Thymus (tissue), 11 donors: ENCODE results near the gene RAB31. TPM values are rescaled to one million over a fixed set of nuclear protein-coding genes. Genes with fewer than 3 reads are reported as not detected.

Experiments
- DNase-seq, 9 donors: peaks; one replicate each; pipeline ENCODE4 v3.0.0-alpha.2; 2013; ENCODE audit warnings: low spot score in 9 of 9, low read depth in 6 of 9, missing footprints in 1 of 9
- H3K27ac ChIP-seq, 2 donors: one replicate each; pipeline ENCODE4 v1.5.1; 2013; ENCODE audit warnings: control low read depth in 1 of 2, low read depth in 1 of 2, low read length in 1 of 2, mild to moderate bottlenecking in 1 of 2, moderate library complexity in 1 of 2
- H3K27me3 ChIP-seq, 2 donors: one replicate each; pipeline ENCODE4 v1.5.1; 2013; ENCODE audit warnings: low read length in 1 of 2; ENCODE audit not compliant: control insufficient read depth in 2 of 2, insufficient read depth in 1 of 2
- H3K36me3 ChIP-seq, 2 donors: one replicate each; pipeline ENCODE4 v1.5.1; 2013; ENCODE audit warnings: low read length in 1 of 2, mild to moderate bottlenecking in 1 of 2, moderate library complexity in 1 of 2; ENCODE audit not compliant: control insufficient read depth in 2 of 2, insufficient read depth in 2 of 2
- H3K4me1 ChIP-seq, 2 donors: one replicate each; pipeline ENCODE4 v1.5.1; 2013; ENCODE audit warnings: low read length in 2 of 2; ENCODE audit not compliant: control insufficient read depth in 2 of 2, insufficient read depth in 2 of 2
- H3K4me3 ChIP-seq, 2 donors: one replicate each; pipeline ENCODE4 v1.5.1; 2013; ENCODE audit warnings: low read length in 2 of 2, control low read depth in 1 of 2, mild to moderate bottlenecking in 1 of 2
- H3K9me3 ChIP-seq, 2 donors: one replicate each; pipeline ENCODE4 v1.5.1; 2013; ENCODE audit warnings: low read length in 1 of 2, mild to moderate bottlenecking in 1 of 2; ENCODE audit not compliant: control insufficient read depth in 2 of 2, insufficient read depth in 1 of 2
- WGBS: extraction: QIAGEN DNeasy Blood & Tissue Kit; methylation state at CpG from one replicate; pipeline ENCODE4 v1.1.7; 2013; 5-methylcytosine and 5-hydroxymethylcytosine counted together
- polyA plus RNA-seq: library from polyadenylated mRNA; stranded (reverse); fragments of 200-250 nt; gene quantifications from one replicate; pipeline ENCODE4 v1.2.3, GENCODE V29; 2013
- total RNA-seq: library from RNA; stranded (reverse); fragments of 120-200 nt; gene quantifications from one replicate; pipeline ENCODE4 v1.2.4, GENCODE V29; 2013
- donor health status: healthy.

Gene RAB31
- total and polyA plus RNA-seq, 2 donors = 10.1 to 17.8 TPM

- Histone ChIP-seq H3K9me3 (no peaks in the 10 kb centered on the region), H3K4me1 (no peaks in the 10 kb centered on the region), H3K27ac (no peak overlapping the region), H3K36me3 (no peaks in the 10 kb centered on the region), H3K27me3 (no peaks in the 10 kb centered on the region), H3K4me3 (no peak overlapping the region)
- 97% methylated on average over 6 of the region's 6 CpGs for WGBS
- no peak for DNase-seq
Observed at GRCh38 chr18:9809697-9810096, 101.6 kb downstream of the RAB31 start.

- Histone ChIP-seq H3K4me1 (no peaks in the 10 kb centered on the region), H3K27me3 (no peaks in the 10 kb centered on the region), H3K4me3 (no peak overlapping the region), H3K27ac (no peak overlapping the region), H3K9me3 (no peaks in the 10 kb centered on the region), H3K36me3 (no peaks in the 10 kb centered on the region)
- no peak for DNase-seq
- 98% methylated on average over 4 of the region's 4 CpGs for WGBS
Observed at GRCh38 chr18:9810299-9810698, 102.2 kb downstream of the RAB31 start.

GRCh38 chr18:9810994-9811705 lies 103.0 kb downstream of the RAB31 start:
- no peak for DNase-seq
- Histone ChIP-seq H3K27ac (no peak overlapping the region), H3K9me3 (no peaks in the 10 kb centered on the region), H3K36me3 (no peaks in the 10 kb centered on the region), H3K27me3 (no peaks in the 10 kb centered on the region), H3K4me1 (no peaks in the 10 kb centered on the region), H3K4me3 (no peak overlapping the region)
- 98% methylated on average over 14 of the region's 14 CpGs for WGBS

- no peaks in the 10 kb centered on the region for H3K9me3 ChIP-seq
- no peak for DNase-seq
- H3K27me3 ChIP-seq = no peaks in the 10 kb centered on the region
- no peaks in the 10 kb centered on the region for H3K4me1 ChIP-seq
- H3K4me3 ChIP-seq = no peak overlapping the region
- 76% methylated on average over 5 of the region's 5 CpGs for WGBS
- H3K27ac ChIP-seq = no peak overlapping the region
- H3K36me3 ChIP-seq = no peaks in the 10 kb centered on the region
Observed at GRCh38 chr18:9811978-9812377, 103.9 kb downstream of the RAB31 start.

- Histone ChIP-seq H3K27me3 (no peaks in the 10 kb centered on the region), H3K4me1 (no peaks in the 10 kb centered on the region), H3K4me3 (no peak overlapping the region), H3K36me3 (no peaks in the 10 kb centered on the region), H3K9me3 (no peaks in the 10 kb centered on the region), H3K27ac (no peak overlapping the region)
- DNase-seq = no peak
- 81% methylated on average over 4 of the region's 4 CpGs for WGBS
Observed at GRCh38 chr18:9814431-9814830, 106.3 kb downstream of the RAB31 start.

- Histone ChIP-seq H3K4me3 (no peak overlapping the region), H3K27ac (no peak overlapping the region), H3K4me1 (no peaks in the 10 kb centered on the region), H3K27me3 (no peaks in the 10 kb centered on the region), H3K36me3 (no peaks in the 10 kb centered on the region), H3K9me3 (no peaks in the 10 kb centered on the region)
- WGBS = 95% methylated on average over 4 of the region's 4 CpGs
- no peak for DNase-seq
Observed at GRCh38 chr18:9817286-9817685, 109.2 kb downstream of the RAB31 start.

GRCh38 chr18:9817725-9818422 lies 109.8 kb downstream of the RAB31 start:
- no peak overlapping the region for H3K4me3 ChIP-seq
- no peaks in the 10 kb centered on the region for H3K9me3 ChIP-seq
- 95% methylated on average over 8 of the region's 8 CpGs for WGBS
- no peaks in the 10 kb centered on the region for H3K36me3 ChIP-seq
- no peaks in the 10 kb centered on the region for H3K27me3 ChIP-seq
- no peaks in the 10 kb centered on the region for H3K4me1 ChIP-seq
- DNase-seq = no peak
- no peak overlapping the region for H3K27ac ChIP-seq

- Histone ChIP-seq H3K4me1 (no peaks in the 10 kb centered on the region), H3K27me3 (no peaks in the 10 kb centered on the region), H3K27ac (no peak overlapping the region), H3K9me3 (no peaks in the 10 kb centered on the region), H3K4me3 (no peak overlapping the region), H3K36me3 (no peaks in the 10 kb centered on the region)
- no peak for DNase-seq
- WGBS = 92% methylated on average over 2 of the region's 2 CpGs
Observed at GRCh38 chr18:9818423-9818734, 110.3 kb downstream of the RAB31 start.

GRCh38 chr18:9820127-9820526 lies 112.0 kb downstream of the RAB31 start:
- H3K36me3 ChIP-seq = no peaks in the 10 kb centered on the region
- H3K4me3 ChIP-seq = no peak overlapping the region
- H3K9me3 ChIP-seq = no peaks in the 10 kb centered on the region
- DNase-seq = no peak
- H3K27me3 ChIP-seq = no peaks in the 10 kb centered on the region
- H3K27ac ChIP-seq = no peak overlapping the region
- H3K4me1 ChIP-seq = peaks cover 0 to 1% of the 10 kb centered on the region in 2 donors
